ENCODE measurements around the gene LRRC4C. TPM values are rescaled to one million over a fixed set of nuclear protein-coding genes. Genes with fewer than 3 reads are reported as not detected.

LRRC4C gene
- polyA plus RNA-seq, 1 of the 3 experiments (the other 2 are of a cell fraction) = 0.16 TPM

DNA sequence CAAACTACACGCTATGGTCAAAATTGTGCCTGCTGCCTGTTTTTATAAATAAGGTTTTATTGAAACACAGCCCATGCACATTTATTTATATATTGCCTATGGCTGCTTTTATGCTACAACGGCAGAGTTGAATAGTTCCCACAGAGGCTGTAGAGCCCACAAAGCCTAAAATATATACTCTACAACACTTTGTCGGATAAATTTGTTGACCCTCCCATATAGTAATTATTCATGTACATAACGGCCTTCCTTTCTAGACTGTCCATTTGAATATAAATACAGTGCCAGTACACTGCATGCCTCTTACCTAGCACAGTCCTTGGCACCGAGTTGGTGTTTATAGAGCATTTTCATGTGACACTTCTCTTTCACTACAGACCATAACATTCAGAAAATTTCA lies 314.0 kb downstream of the LRRC4C start (continued):
- TF ChIP-seq, protein P1, sequence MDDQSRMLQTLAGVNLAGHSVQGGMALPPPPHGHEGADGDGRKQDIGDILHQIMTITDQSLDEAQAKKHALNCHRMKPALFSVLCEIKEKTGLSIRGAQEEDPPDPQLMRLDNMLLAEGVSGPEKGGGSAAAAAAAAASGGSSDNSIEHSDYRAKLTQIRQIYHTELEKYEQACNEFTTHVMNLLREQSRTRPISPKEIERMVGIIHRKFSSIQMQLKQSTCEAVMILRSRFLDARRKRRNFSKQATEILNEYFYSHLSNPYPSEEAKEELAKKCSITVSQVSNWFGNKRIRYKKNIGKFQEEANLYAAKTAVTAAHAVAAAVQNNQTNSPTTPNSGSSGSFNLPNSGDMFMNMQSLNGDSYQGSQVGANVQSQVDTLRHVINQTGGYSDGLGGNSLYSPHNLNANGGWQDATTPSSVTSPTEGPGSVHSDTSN (IDR thresholded peaks at IDR 0.05) = no peak
- TF ChIP-seq, protein P2, sequence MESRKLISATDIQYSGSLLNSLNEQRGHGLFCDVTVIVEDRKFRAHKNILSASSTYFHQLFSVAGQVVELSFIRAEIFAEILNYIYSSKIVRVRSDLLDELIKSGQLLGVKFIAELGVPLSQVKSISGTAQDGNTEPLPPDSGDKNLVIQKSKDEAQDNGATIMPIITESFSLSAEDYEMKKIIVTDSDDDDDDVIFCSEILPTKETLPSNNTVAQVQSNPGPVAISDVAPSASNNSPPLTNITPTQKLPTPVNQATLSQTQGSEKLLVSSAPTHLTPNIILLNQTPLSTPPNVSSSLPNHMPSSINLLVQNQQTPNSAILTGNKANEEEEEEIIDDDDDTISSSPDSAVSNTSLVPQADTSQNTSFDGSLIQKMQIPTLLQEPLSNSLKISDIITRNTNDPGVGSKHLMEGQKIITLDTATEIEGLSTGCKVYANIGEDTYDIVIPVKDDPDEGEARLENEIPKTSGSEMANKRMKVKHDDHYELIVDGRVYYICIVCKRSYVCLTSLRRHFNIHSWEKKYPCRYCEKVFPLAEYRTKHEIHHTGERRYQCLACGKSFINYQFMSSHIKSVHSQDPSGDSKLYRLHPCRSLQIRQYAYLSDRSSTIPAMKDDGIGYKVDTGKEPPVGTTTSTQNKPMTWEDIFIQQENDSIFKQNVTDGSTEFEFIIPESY (IDR thresholded peaks at IDR 0.05; ENCODE audit: borderline replicate concordance, low read depth) = no peak
- TF ChIP-seq RXRA (IDR thresholded peaks at IDR 0.05; ENCODE audit: borderline replicate concordance, low read depth) (no peak), TAF1 (IDR thresholded peaks at IDR 0.05; ENCODE audit: borderline replicate concordance, low read depth, low read length) (no peak), RCOR1 (IDR thresholded peaks at IDR 0.05; ENCODE audit: low read length) (no peak), NRF1 (IDR thresholded peaks at IDR 0.05; ENCODE audit: low read depth, low read length) (no peak), NFIC (IDR thresholded peaks at IDR 0.05; ENCODE audit: borderline replicate concordance) (no peak)
- TF ChIP-seq, protein P3, sequence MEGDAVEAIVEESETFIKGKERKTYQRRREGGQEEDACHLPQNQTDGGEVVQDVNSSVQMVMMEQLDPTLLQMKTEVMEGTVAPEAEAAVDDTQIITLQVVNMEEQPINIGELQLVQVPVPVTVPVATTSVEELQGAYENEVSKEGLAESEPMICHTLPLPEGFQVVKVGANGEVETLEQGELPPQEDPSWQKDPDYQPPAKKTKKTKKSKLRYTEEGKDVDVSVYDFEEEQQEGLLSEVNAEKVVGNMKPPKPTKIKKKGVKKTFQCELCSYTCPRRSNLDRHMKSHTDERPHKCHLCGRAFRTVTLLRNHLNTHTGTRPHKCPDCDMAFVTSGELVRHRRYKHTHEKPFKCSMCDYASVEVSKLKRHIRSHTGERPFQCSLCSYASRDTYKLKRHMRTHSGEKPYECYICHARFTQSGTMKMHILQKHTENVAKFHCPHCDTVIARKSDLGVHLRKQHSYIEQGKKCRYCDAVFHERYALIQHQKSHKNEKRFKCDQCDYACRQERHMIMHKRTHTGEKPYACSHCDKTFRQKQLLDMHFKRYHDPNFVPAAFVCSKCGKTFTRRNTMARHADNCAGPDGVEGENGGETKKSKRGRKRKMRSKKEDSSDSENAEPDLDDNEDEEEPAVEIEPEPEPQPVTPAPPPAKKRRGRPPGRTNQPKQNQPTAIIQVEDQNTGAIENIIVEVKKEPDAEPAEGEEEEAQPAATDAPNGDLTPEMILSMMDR (IDR thresholded peaks at IDR 0.05) = no peak

DNA sequence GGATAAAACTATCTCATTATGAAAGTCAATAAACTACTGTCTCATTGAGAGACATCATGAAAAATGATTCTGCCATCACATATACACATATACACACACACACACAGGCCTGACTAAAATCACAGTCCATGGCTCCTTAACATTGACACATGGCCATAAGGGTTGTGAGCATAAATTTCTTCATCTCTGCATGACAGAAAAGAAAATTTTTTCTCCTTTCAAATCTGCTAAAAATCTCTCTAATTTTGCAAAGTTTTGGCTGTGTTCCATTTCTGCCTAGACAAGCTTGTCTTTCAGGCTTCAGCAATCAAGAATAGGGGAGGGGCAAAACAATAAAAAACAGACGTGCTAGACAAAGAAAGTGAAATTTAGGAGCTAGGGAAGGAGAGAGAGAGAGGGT lies 324.5 kb downstream of the LRRC4C start:
- 0% methylated on average over 1 of the region's 1 CpG for WGBS (ENCODE audit: low lambda C conversion rate)
- Histone ChIP-seq H3K4me2 (no peak overlapping the region), H3K4me3 (ENCODE audit: low read depth in 2 of 2, low read length in 1 of 2) (no peak overlapping the region), H3K9me3 (no peaks in the 10 kb centered on the region), H3K27me3 (ENCODE audit: insufficient read depth) (no peaks in the 10 kb centered on the region), H3K4me1 (ENCODE audit: control insufficient read depth in 1 of 2, insufficient read depth in 2 of 2, low read depth in 1 of 2, low read length in 1 of 2) (no peaks in the 10 kb centered on the region), H2AFZ (ENCODE audit: low read depth) (no peak overlapping the region), H3K79me2 (ENCODE audit: insufficient read depth) (no peaks in the 10 kb centered on the region), H3F3A (replicated peaks; ENCODE audit: insufficient read depth) (no peaks in the 10 kb centered on the region), H3K9me2 (no peaks in the 10 kb centered on the region), H3K27ac (ENCODE audit: low read depth in 2 of 2, low read length in 1 of 2) (no peak overlapping the region), H4K20me1 (ENCODE audit: insufficient read depth) (no peaks in the 10 kb centered on the region), H3K9ac (no peak overlapping the region), H3K36me3 (replicated peaks in 1 of 2; ENCODE audit: control insufficient read depth in 1 of 2, insufficient read depth in 2 of 2, low read length in 1 of 2) (no peaks in the 10 kb centered on the region)
- TF ChIP-seq, protein P2 (IDR thresholded peaks at IDR 0.05; ENCODE audit: borderline replicate concordance, low read depth) = no peak
- TF ChIP-seq CHD2 (IDR thresholded peaks at IDR 0.05; ENCODE audit: low read length, partially characterized antibody) = no peak
- TF ChIP-seq JUND (IDR thresholded peaks at IDR 0.05) = no peak
- ChIA-PET POLR2A (no interaction called here), CTCF (no interaction called here)
- no peak for DNase-seq

All from SK-N-SH (cell line).